Karpas-422 (cell line): ENCODE measurements around the gene LYAR. TPM values are rescaled to one million over a fixed set of nuclear protein-coding genes. Genes with fewer than 3 reads are reported as not detected.

Source experiments
- DNase-seq: peaks from one replicate; pipeline ENCODE4 v3.0.0-alpha.2; 2015
- H2AFZ ChIP-seq: fragments of 200-600 bp; sonication (generic); 2 replicates; pipeline ENCODE4 v1.6.1; 2014; ENCODE audit warnings: antibody characterized with exemption, low read length, mixed read lengths
- H3K27ac ChIP-seq: fragments of 200-600 bp; sonication (generic); 2 replicates; pipeline ENCODE4 v1.5.1; 2014; ENCODE audit warnings: mild to moderate bottlenecking, low read length, moderate library complexity
- H3K27me3 ChIP-seq: fragments of 200-600 bp; sonication (generic); 2 replicates; pipeline ENCODE4 v1.6.1; 2014; ENCODE audit warnings: low read length, mixed read lengths
- H3K36me3 ChIP-seq: fragments of 200-600 bp; sonication (generic); 2 replicates; pipeline ENCODE4 v1.6.1; 2014; ENCODE audit warnings: low read length, mixed read lengths; ENCODE audit not compliant: insufficient read depth
- H3K4me1 ChIP-seq: fragments of 200-600 bp; sonication (generic); 2 replicates; pipeline ENCODE4 v1.6.1; 2014; ENCODE audit warnings: mild to moderate bottlenecking, low read length, mixed read lengths
- H3K4me2 ChIP-seq: fragments of 200-600 bp; sonication (generic); 2 replicates; pipeline ENCODE4 v1.6.1; 2014; ENCODE audit warnings: low read length, low read depth, mild to moderate bottlenecking; ENCODE audit not compliant: poor library complexity, severe bottlenecking
- H3K4me3 ChIP-seq: fragments of 200-600 bp; sonication (generic); 2 replicates; pipeline ENCODE4 v1.5.1; 2014; ENCODE audit warnings: mild to moderate bottlenecking, antibody characterized with exemption, low read length, mixed read lengths
- H3K79me2 ChIP-seq: fragments of 200-600 bp; sonication (generic); 2 replicates; pipeline ENCODE4 v1.6.1; 2014; ENCODE audit warnings: mild to moderate bottlenecking, low read length, mixed read lengths
- H3K9ac ChIP-seq: fragments of 200-600 bp; sonication (generic); 2 replicates; pipeline ENCODE4 v1.6.0; 2014; ENCODE audit warnings: low read length
- H3K9me2 ChIP-seq: fragments of 200-600 bp; sonication (generic), shearing (Covaris generic); replicated peaks from 2 replicates; pipeline ENCODE4 v1.6.0; 2014; ENCODE audit warnings: mild to moderate bottlenecking, low read length, moderate library complexity; ENCODE audit not compliant: insufficient read depth
- H3K9me3 ChIP-seq: fragments of 300-700, 200-600 bp; sonication (generic); 2 replicates; pipeline ENCODE4 v1.6.1; 2014; ENCODE audit warnings: low read length, mixed read lengths
- H4K20me1 ChIP-seq: fragments of 200-600 bp; sonication (generic); 2 replicates; pipeline ENCODE4 v1.6.1; 2014; ENCODE audit warnings: mild to moderate bottlenecking, antibody characterized with exemption, low read length, low read depth; ENCODE audit not compliant: insufficient read depth
- total RNA-seq: library from RNA; depleted of rRNA; stranded (reverse); fragments of >200 nt; shearing (Covaris generic); gene quantifications from 2 replicates; pipeline ENCODE4 v1.2.3, GENCODE V29; 2014; ENCODE audit warnings: low replicate concordance

Gene LYAR
- total RNA-seq, 1 experiment from 2014 or later = 19.7 TPM

DNA sequence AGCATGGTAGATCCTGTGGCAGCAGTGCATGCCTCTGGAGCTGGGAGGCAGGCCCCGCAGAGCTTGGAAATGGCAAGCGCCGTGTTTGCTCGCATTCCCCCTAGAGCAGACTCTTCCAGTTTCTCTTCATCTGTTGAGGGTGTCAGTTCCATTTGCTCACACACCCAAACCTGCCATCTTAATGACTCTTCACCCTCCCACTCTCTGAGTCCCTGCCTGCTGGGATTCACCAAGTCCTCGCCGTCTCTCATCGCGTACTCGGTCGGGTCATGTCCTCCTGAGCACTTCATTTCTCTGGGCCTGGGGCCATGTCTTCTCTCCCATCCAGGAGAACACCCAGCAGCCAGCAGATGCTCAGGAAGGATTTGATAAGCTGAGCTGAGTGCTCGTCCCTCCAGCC is 17.0 kb upstream of the LYAR start:
- no peak overlapping the region for H3K9ac ChIP-seq

GRCh38 chr4:4302416-4302815 is 12.5 kb upstream of the LYAR start:
- Histone ChIP-seq H3K9me3 (no peaks in the 10 kb centered on the region), H3K4me1 (no peaks in the 10 kb centered on the region), H3K27ac (no peak overlapping the region), H3K4me3 (no peak overlapping the region), H3K4me2 (no peak overlapping the region), H4K20me1 (no peaks in the 10 kb centered on the region), H2AFZ (no peak overlapping the region), H3K9me2 (no peaks in the 10 kb centered on the region), H3K79me2 (peaks cover 37% of the 10 kb centered on the region), H3K27me3 (no peaks in the 10 kb centered on the region), H3K9ac (no peak overlapping the region), H3K36me3 (peaks cover 7% of the 10 kb centered on the region; the same call in 1 of the 2 replicates)
- DNase-seq = no peak

More for the DNA sequence above, 17.0 kb upstream of the LYAR start:
- H3K4me2 ChIP-seq = no peak overlapping the region
- H3K9me3 ChIP-seq = no peaks in the 10 kb centered on the region
- no peaks in the 10 kb centered on the region for H4K20me1 ChIP-seq
- peaks cover 17% of the 10 kb centered on the region for H3K79me2 ChIP-seq
- H2AFZ ChIP-seq = no peak overlapping the region
- H3K36me3 ChIP-seq = peaks cover 6% of the 10 kb centered on the region; the same call in 1 of the 2 replicates
- peaks cover 14% of the 10 kb centered on the region for H3K4me1 ChIP-seq
- no peaks in the 10 kb centered on the region for H3K9me2 ChIP-seq
- no peaks in the 10 kb centered on the region for H3K27me3 ChIP-seq
- H3K4me3 ChIP-seq = no peak overlapping the region
- H3K27ac ChIP-seq = no peak overlapping the region
- no peak for DNase-seq

DNA sequence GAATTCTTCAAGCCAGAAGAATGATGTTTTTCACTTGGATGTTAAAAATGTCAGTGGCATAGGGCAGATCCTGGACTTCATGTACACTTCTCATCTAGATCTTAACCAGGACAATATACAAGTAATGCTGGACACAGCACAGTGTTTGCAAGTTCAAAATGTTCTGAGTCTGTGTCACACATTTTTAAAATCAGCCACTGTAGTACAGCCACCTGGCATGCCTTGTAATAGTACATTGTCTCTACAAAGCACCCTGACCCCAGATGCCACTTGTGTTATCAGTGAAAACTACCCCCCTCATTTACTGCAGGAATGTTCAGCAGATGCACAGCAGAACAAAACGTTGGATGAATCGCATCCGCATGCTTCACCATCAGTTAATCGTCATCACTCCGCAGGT is 12.0 kb upstream of the LYAR start:
- Histone ChIP-seq H3K9me3 (no peaks in the 10 kb centered on the region), H3K36me3 (peaks cover 7% of the 10 kb centered on the region; the same call in 1 of the 2 replicates), H3K4me2 (no peak overlapping the region), H2AFZ (no peak overlapping the region), H3K27ac (no peak overlapping the region), H3K9me2 (no peaks in the 10 kb centered on the region), H3K9ac (no peak overlapping the region), H3K27me3 (no peaks in the 10 kb centered on the region), H3K4me3 (no peak overlapping the region), H3K4me1 (no peaks in the 10 kb centered on the region), H3K79me2 (peaks cover 41% of the 10 kb centered on the region), H4K20me1 (no peaks in the 10 kb centered on the region)
- no peak for DNase-seq

- no peak overlapping the region for H2AFZ ChIP-seq
- H3K27me3 ChIP-seq = no peaks in the 10 kb centered on the region
- H3K36me3 ChIP-seq = peaks cover 17% of the 10 kb centered on the region; the same call in 1 of the 2 replicates
- no peak overlapping the region for H3K27ac ChIP-seq
- H3K9ac ChIP-seq = no peak overlapping the region
- no peaks in the 10 kb centered on the region for H3K4me1 ChIP-seq
- H3K79me2 ChIP-seq = peaks cover 64% of the 10 kb centered on the region
- no peaks in the 10 kb centered on the region for H4K20me1 ChIP-seq
- peaks cover 5% of the 10 kb centered on the region; the same call in 1 of the 2 replicates for H3K9me3 ChIP-seq
- H3K4me2 ChIP-seq = no peak overlapping the region
- H3K9me2 ChIP-seq = no peaks in the 10 kb centered on the region
- H3K4me3 ChIP-seq = no peak overlapping the region
- no peak for DNase-seq
These were observed 9.1 kb upstream of the LYAR start for GRCh38 chr4:4299006-4299405.

- H3K9ac ChIP-seq = no peak overlapping the region
- H3K4me2 ChIP-seq = no peak overlapping the region
- H3K36me3 ChIP-seq = peaks cover 14% of the 10 kb centered on the region; the same call in 1 of the 2 replicates
- no peaks in the 10 kb centered on the region for H3K9me2 ChIP-seq
- peaks cover 5% of the 10 kb centered on the region; the same call in 1 of the 2 replicates for H3K9me3 ChIP-seq
- peaks cover 91% of the 10 kb centered on the region for H3K79me2 ChIP-seq
- no peaks in the 10 kb centered on the region for H3K27me3 ChIP-seq
- no peaks in the 10 kb centered on the region for H4K20me1 ChIP-seq
- H2AFZ ChIP-seq = no peak overlapping the region
- H3K27ac ChIP-seq = no peak overlapping the region
- DNase-seq = no peak
- H3K4me3 ChIP-seq = no peak overlapping the region
- peaks cover 5% of the 10 kb centered on the region for H3K4me1 ChIP-seq
These were observed 6.4 kb upstream of the LYAR start for GRCh38 chr4:4296283-4296846.

DNA sequence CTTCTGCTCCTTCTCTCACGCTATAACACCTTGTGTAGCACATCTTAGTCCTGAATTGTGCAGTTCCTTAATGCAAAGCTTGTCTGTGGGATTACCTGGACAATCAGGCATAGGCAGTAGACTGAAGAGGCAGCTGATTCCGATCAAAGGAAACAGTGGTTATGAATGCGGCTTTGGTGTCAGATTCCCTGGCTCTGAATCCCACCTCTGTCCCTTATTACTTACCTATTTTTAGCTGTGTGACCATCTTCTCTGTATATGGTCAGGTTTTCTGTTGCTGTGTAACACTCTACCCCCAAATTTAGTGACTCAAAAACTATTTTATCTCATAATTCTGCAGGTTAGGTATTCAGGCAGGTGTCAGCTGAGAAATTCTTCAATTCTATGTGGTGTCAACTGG is 3.3 kb upstream of the LYAR start:
- no peak for DNase-seq
- Histone ChIP-seq H3K79me2 (peaks cover 96% of the 10 kb centered on the region), H3K4me1 (peaks cover 18% of the 10 kb centered on the region)

GRCh38 chr4:4289597-4289940 is 385 bp downstream of the LYAR start:
- Histone ChIP-seq H3K36me3 (peaks cover 25% of the 10 kb centered on the region; the same call in 1 of the 2 replicates), H3K9ac (peak overlapping the region; percentile 86), H2AFZ (no peak overlapping the region), H3K4me2 (peak overlapping the region; percentile 83), H3K4me1 (peaks cover 24% of the 10 kb centered on the region), H3K79me2 (peaks cover 96% of the 10 kb centered on the region), H4K20me1 (peaks cover 17% of the 10 kb centered on the region; the same call in 1 of the 2 replicates), H3K9me2 (no peaks in the 10 kb centered on the region), H3K27me3 (no peaks in the 10 kb centered on the region), H3K4me3 (peak overlapping the region; percentile 88), H3K27ac (no peak overlapping the region), H3K9me3 (no peaks in the 10 kb centered on the region)
- peak; percentile 48 for DNase-seq

More for the DNA sequence above, 3.3 kb upstream of the LYAR start:
- Histone ChIP-seq H3K9me3 (peaks cover 5% of the 10 kb centered on the region; the same call in 1 of the 2 replicates), H3K27ac (no peak overlapping the region), H3K9me2 (no peaks in the 10 kb centered on the region), H3K27me3 (no peaks in the 10 kb centered on the region), H3K36me3 (peaks cover 14% of the 10 kb centered on the region; the same call in 1 of the 2 replicates), H4K20me1 (peaks cover 5% of the 10 kb centered on the region; the same call in 1 of the 2 replicates), H3K4me3 (no peak overlapping the region), H2AFZ (no peak overlapping the region), H3K4me2 (no peak overlapping the region), H3K9ac (no peak overlapping the region)

DNA sequence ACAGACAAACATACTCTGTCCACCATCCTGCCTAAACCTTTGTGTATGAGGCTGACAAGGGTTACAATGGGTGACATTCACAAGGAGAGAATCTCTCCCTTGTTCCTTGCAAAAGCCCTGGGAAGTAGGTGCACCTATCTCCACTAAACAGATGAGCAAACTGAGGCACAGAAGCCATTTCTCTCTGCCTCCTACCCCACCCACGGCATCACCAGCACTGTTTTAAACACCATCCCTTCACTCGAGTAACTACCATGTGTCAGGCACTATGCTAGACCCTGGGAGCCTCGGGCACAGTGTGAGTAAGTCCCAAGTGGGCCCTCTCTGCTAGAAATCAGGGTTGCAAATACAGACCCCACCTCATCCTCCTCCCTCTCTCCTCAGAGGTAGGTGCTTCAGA is 899 bp downstream of the LYAR start:
- Histone ChIP-seq H3K4me3 (peak overlapping the region; percentile 88), H3K4me1 (peaks cover 24% of the 10 kb centered on the region)
- DNase-seq = peak; percentile 48

More for the DNA sequence above, 899 bp downstream of the LYAR start:
- Histone ChIP-seq H3K4me2 (peak overlapping the region; percentile 83), H3K36me3 (peaks cover 27% of the 10 kb centered on the region; the same call in 1 of the 2 replicates), H3K27me3 (no peaks in the 10 kb centered on the region), H4K20me1 (peaks cover 17% of the 10 kb centered on the region; the same call in 1 of the 2 replicates), H3K27ac (no peak overlapping the region), H3K9me2 (no peaks in the 10 kb centered on the region), H3K79me2 (peaks cover 93% of the 10 kb centered on the region), H3K9me3 (no peaks in the 10 kb centered on the region), H3K9ac (peak overlapping the region; percentile 86), H2AFZ (no peak overlapping the region)
